Prostate gland (tissue), 2 donors: ENCODE measurements around the gene FBRSL1.

Experiments used
- CTCF ChIP-seq, 4 experiments: fragments of 200-600 bp in 2 of 4; fragments of 450-650 bp in 2 of 4; sonication (generic) in 2 of 4; IDR thresholded peaks; 1 replicate in 3 of 4; 2 replicates in 1 of 4; pipeline ENCODE4 v1.5.1; 2016 to 2019; ENCODE audit warnings: antibody characterized with exemption in 4 of 4, mild to moderate bottlenecking in 2 of 4, moderate library complexity in 2 of 4
- POLR2AphosphoS5 ChIP-seq: sonication (generic); formaldehyde crosslinking; IDR thresholded peaks from one replicate; pipeline ENCODE4 v1.6.1; 2017; ENCODE audit warnings: antibody characterized with exemption

- TF ChIP-seq CTCF (IDR thresholded peaks at IDR 0.05) (no peak), POLR2AphosphoS5 (no peak)
These were observed 3.8 kb upstream of the FBRSL1 start for GRCh38 chr12:132486168-132486567.
